SHP77 (cell line): ENCODE results near the gene TIMM44.

Experiments used
- DNase-seq, 2 experiments: peaks; one replicate each; lab custom pipeline; 2025; lab: John Stamatoyannopoulos, UW

TIMM44 gene

DNA sequence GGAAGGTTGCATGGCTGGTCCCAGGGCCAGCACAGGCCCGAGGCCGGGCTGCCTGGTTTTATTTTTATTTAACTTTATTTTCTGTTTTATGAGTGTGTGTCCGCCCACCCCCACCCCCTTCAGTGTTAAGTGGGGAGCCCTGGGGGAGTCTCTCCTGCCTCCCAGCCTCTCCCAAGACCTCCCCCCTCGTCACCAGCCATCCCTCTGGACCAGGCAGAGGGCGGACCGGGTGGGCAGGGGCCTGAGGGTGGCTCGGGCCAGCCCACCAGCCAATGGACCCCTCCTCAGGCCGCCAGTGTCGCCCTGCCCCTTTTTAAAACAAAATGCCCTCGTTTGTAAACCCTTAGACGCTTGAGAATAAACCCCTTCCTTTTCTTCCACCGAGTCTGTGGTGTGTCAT is 29.4 kb downstream of the TIMM44 start:
- no peak for DNase-seq

DNA sequence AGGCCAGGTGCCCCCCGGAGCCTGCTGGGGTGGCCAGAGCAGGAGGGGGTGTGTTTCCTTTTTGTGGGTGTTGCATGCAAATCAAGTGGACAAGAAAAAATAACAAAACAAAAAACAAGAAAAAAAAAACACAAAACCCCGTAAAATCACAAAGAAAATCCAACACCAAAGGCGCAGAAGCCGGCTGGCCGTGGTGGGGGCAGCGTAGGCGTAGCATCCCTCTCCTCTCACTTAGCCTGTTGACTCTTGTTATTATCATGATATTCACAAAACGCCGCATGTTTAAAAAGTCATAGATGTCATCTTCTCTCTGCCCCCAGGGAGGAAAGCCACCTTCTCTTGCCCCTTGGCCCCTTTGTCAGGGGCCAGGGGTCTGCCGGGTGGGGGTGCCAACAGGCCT is 29.8 kb downstream of the TIMM44 start:
- DNase-seq = no peak

DNA sequence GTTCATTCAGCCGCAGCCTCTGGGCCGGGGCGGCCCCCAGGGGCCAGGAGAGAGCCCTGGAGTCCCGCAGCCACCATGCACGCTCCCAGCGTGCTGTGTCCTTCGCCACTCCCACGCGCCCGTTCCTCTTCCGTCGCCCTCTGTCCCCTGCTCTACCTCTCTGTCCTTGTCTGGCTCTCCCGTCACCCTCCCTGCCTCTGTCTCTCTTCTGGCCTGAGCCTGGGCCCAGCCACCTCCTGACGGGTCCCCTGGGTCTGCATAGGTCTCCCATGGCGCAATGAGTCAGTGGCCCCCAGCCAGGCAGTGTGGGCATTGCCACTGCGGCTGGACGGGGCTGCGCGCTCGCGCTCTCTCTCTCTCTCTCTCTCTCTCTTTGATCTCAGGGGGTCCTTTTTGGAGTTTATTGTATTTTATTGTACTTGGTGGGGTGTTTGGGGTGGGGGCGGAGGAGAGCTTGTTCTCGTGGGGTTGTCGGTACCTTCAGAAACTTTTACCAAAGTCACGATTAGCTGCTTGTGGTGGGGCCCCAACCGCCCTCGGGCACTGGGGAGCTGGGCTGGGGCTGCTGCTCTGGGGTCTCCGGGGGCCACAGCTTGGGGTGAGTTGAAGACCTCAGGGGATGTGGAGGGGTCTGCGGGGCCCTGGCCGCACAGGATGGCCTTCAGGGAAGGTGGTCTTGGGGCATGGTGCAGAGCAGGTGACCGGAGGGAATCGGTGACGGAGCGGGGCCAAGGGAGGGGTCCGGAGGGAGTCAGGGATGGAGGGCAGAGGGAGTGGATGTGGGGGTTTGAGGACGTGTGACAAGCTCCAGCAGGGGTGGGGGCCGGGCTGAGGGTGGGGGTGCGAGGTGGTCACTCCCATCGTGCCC is 30.5 kb downstream of the TIMM44 start:
- DNase-seq = no peak

DNA sequence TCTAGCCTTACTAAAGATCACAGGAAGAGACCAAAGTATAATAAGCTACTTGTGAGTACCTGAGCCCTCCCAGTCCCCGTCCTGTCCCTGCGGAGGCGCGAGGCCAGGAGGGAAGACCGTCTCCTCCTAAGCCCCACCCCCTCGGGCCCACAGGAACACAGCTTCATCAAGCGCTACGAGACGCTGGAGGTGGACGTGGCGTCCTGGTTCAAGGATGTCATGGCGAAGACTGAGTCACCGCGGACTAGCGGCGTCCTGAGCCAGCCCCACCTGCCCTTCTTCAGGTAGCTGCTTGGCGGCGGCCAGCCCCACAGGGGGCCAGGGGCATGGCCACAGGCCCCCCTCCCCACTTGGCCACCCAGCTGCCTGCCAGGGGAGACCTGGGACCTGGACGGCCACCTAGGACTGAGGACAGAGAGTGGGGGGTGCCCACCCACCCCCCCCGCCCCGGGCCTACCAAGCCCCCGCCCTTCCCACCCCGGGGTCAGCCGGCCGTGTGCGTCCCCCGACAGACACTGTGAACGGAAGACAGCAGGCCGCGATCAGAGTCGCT is 31.2 kb downstream of the TIMM44 start:
- no peak for DNase-seq

DNA sequence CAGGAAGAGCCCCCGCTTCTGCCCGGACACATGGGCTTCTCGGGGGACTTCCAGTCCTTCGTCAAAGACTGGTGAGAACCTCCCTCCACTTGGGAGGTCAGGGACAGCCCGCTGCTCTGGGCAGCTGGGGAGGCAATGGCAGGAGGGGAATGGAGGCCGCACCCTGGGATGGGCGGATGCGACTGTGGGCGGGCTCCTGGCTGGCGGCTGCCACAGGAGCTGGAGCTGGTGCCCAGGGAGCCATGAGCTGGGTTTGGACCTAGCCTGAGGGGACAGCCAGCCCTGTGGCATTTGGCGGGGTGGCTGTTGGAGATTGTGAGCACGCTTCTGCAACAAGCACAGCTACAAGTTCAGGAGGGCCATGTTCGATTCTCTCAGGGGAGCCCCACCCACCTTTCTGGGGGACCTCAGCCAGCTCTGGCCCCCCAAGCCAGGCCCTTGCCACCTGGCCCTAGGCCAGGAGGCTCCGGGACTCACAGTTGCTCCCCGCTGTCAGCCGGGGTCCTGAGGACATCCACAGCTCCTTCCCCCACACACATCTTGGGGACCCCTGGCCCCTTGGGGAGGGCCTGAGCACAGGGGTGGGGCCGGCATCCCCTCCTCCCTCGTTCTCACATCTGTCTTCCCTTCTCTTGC is 31.8 kb downstream of the TIMM44 start:
- no peak for DNase-seq

DNA sequence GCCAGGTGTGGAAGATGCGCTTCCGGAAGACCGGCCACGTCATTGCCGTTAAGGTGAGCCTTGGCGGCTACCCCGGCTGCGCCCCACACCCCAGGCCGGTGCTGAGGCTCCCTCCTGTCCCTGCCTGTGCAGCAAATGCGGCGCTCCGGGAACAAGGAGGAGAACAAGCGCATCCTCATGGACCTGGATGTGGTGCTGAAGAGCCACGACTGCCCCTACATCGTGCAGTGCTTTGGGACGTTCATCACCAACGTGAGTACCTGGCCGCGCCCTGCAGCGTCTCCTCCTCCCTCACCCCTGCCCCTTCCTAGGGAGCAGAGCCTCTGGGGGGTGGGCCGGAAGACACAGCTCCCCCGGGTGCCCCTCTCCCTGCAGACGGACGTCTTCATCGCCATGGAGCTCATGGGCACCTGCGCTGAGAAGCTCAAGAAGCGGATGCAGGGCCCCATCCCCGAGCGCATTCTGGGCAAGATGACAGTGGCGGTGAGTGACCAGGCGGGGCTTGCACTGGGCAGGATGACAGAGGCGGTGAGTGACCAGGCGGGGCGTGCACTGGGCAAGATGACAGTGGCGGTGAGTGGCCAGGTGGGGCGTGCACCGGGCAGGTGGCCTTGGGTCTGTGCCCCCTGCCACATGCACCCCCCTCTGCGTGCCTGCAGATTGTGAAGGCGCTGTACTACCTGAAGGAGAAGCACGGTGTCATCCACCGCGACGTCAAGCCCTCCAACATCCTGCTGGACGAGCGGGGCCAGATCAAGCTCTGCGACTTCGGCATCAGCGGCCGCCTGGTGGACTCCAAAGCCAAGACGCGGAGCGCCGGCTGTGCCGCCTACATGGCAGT is 32.9 kb downstream of the TIMM44 start:
- DNase-seq = no peak

DNA sequence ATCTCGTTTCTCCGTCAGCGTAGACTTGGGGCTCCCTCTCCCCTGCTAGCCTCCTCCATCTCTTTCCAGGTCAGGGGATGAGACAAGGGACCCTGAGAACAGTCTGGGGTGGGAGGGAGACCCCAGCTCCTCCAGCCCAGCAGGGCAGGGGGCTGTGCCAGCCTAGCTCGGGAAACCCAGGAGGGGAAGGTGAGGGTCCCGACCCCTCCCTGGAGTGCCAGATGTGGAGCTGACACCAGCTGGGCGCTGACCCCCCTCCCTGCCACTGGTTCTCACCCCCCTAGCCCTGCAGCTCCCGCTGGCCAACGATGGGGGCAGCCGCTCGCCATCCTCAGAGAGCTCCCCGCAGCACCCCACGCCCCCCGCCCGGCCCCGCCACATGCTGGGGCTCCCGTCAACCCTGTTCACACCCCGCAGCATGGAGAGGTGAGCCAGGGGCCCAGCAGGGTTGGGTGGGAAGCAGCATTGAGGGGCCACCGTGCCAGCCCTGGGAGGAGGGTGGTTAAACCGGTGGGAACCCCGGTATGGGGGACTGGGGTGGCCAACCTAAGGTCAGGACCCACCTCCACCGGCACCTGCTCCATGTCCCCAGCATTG is 33.9 kb downstream of the TIMM44 start:
- no peak for DNase-seq

DNA sequence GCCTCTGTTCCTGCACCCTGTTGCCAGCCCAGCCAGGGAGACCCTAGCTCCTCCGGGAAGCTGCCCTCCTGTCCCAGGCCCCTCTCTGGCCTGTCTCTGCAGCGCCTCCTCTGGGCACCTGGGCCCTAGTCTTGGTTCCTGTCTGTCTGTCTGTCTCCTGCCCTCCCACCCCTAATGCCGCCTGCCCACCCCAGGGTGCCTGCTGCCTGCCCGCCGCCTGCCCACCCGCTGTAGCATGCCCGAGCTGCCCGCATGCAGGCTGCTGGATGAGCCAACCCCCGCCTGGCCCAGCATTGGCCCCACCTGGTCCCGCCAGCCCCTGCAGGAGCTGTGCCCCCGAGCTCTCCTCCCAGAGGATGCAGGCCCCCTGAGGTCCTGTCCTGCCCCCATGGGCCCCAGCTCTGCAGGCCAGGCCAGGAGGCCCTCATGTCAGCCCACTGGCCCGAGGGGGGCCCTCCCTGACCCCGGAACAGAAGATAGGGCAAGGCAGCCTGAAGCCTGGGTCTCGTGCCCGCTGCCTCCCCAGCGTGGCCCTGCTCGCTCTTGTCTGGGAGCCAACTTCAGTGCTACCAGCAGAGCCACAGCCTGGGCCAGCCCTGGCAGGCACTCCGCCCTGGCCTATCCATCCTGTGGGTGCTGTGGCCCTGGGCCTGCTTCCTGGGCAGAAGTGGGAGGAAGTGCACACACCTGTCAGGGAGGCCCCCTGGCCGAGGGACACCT is 34.6 kb downstream of the TIMM44 start:
- no peak for DNase-seq

DNA sequence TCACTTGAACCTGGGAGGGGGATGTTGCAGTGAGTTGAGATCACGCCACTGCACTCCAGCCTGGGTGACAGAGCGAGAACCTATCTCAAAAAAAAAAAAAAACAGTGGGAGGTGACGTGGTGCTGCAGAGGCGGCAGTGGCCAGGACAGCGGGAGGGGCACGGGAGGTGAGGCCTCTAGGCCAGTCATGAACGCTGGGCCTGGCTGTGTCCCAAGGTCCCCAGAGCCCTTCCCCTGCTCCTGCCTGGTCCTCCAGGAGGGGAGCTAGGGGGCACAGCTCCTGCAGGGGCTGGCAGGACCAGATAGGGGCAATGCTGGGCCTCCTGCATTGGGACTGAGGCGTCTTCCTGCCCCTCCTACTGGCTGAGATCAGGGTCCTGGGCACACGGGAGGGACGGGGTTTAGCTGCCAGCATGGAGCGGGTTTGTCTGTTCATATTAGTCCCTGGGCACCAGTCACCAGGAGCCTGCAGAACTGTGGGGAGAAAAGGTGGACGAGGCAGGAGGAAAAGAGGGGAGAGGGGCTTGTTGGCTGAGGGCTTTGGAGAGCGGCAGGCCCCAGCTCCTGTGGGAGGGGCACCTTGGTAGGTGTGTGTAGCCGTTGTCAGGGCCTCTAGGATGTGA is 35.3 kb downstream of the TIMM44 start:
- DNase-seq = no peak

DNA sequence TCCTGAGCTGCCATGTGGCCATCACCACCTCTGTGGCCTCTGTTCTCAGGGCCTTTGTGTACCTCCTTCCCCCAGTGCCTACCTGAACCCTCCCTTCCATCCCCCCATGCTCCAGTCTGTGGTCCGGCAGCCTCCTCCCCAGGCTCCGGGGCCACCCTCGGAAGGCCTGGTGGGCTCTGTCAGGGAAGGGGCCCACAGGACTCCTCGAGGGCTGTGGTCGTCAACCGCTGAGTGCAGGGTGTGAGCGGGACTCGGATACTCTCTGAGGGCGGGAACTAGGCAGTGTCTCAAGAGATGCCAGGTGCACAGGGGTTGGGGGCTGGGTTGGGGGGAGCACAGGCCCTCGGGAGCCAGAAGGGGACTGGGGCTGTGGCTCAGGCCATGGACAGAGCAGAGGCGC is 35.9 kb downstream of the TIMM44 start:
- no peak for DNase-seq

DNA sequence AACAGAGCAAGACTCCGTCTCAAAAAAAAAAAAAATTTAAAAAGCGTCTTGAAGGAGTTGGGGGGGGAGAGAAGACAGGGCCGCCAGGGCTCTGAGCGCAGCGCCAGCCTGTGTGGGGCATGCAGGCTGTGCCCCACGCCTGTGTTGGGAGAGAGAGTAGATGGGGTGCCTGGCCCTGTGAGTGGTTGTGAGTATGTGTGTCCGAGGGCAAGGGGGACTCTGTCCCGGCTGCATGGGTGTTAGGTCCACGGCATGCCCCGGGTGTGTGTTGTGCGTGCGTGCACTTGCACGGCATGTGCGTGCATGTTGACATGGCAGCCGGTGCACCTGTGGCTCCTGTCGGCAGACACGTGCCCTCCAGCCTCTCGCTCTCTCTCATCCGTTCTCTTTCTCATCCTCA is 36.3 kb downstream of the TIMM44 start:
- DNase-seq = no peak

DNA sequence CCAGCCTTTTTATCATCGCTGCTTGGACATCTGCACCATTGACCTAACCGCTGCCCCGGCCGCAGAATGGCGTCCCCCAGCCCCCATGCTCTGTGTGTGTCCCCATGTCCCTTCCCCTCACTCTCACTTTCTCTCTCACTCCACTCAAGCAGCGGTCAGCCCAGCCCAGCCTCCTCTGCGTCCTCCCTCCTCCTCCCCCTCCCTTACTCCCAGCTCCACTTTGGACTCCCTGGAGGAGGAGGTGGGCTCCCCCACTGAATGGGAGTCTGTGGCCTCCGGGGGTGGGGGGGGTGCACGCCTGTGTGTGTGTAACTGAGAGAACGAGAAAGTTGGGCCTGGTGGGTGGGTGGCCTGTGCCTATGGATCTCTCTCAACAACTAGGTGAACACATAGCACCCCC is 37.6 kb downstream of the TIMM44 start:
- DNase-seq = no peak

DNA sequence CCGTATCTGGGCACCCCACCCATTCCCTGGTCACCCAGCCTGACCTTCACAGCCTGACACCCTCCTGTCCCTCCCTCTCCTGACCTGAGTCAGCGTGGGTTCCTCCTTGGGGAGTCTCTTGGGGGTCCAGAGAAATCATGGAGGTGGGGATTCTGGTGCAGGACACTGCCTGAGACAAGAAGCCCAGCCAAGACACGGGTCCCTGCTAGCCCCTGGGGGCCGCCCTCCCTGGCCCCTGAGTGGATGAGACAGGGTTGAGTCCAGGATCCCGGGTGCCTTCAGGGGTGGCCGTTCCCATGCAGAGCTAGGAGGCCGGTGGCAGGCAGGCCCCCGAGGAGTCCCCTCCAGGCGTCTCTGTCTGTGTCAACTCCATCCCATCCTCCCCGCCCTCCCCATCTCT is 38.2 kb downstream of the TIMM44 start:
- DNase-seq = no peak

DNA sequence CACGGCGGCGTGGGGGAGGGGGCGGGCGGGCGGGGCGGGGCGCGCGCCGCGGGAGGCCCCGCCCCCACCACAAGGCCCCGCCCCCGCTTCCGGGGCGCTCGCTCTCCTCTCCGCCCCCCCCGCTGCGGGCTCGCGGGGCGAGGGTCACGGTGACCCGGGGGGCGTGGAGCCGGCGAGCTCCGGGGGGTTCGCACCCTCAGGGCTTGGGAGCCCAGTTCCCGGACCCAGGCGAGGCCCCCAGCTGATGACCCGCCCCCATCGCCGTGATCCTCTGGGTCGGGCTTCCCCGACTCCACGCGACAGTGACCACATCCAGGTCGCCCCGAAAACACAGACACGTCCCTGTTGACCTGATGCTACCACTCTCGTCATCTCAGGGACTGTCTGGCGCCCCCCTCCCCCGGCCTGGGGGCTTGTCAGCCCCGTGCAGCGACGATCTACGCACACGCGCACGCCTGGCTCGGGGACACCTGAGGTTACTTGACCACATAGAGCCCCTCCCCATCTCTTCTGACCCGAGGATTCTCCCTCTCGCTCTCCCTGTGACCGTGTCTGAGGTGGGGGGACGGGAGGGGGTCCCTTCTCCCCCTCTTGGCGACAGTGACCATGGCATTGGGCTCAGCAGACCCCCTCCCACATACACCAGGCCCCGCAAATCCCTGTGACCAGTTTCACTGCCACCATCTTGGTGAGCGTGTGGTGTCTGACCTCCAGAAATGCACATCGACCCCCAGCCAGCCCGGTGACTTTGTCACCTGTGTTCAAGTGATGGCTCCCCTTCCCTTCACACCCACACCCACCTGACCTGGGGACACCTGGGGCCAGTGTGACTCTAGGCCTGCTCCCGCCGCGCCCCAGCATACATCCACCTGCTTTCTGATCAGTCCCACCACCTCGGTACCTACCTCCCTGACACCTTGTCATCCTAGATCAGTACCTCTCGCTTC is 39.1 kb downstream of the TIMM44 start:
- DNase-seq = peak in 1 of 2 experiments; percentile 48

DNA sequence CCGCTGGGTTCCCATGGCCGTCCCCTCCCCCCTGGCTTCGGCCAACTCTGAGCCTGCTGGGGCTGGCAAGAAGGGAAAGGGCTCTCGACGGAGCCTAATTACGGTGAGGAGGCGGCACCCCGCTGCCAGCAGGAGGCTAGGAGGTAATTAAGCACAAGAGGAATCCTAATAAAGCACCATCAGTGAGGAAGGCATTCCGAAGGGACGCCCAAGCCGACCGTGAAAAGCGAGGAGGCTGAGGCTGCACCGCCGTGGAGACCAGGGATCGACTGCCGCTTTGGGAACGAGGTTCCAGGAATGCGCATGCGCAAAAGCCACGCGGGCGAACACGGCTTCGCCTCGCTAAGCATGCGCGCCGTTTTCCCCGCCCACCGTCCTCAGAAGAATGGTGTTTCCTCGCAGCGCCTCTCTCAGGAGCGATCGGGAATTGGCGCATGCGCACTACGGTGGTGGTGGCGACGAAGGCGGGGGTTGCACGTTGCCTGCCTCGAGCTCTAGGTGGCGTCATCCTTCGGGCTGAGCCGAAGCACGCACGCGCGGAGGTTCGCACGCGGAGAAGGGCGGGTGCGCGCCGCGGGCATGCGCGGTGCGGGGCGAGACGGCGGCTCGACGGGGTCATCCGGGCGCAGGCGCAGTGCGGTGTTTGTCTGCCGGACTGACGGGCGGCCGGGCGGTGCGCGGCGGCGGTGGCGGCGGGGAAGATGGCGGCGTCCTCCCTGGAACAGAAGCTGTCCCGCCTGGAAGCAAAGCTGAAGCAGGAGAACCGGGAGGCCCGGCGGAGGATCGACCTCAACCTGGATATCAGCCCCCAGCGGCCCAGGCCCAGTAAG is 40.0 kb downstream of the TIMM44 start, which contains the start of gene MAP2K7:
Gene MAP2K7, plus strand, starts transcription at position 634 of the 830 bp plus-strand sequence. Its CDS starts 68 bp downstream, at position 702.
- peak; percentile 98 for DNase-seq

DNA sequence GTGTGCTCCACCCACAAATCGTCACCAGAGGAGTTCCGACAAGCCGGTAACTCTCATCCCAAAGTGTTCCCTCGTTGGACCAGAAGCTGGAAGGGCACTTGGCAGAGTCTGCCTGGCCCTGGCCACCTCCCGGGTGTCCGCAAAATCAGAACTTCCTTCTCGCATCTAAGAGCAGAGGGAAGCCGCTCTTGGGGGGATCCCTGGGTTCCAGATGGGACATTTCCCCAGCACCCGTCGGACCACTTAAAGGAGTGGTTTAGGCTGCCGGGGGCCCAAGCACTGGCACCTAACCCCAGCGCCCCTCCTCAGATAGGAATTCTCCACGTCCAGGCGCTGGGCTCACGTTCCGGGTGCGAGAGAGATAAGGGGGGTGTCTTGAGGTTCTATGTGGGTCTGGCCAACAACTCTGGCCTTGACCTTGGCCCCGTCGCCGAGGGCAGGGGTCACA is 40.6 kb downstream of the TIMM44 start:
- no peak for DNase-seq

DNA sequence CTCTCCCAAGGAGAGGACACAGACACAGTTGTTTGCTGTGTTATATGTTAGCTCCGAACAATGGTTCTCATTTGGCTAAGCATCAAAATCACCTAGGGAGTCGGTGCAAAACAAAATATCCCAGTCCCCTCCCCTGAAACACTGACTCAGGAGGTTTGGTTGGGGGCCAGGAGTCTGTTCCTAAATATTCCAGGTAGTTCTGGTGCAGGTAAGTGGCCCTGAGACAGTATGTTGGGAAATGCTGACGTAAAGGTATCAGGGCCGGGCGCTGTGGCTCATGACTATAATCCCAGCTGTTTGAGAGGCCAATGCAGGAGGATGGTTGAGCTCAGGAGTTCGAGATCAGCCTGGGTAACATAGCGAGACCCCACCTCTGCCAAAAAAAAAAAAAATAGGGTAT is 42.1 kb downstream of the TIMM44 start:
- no peak for DNase-seq

DNA sequence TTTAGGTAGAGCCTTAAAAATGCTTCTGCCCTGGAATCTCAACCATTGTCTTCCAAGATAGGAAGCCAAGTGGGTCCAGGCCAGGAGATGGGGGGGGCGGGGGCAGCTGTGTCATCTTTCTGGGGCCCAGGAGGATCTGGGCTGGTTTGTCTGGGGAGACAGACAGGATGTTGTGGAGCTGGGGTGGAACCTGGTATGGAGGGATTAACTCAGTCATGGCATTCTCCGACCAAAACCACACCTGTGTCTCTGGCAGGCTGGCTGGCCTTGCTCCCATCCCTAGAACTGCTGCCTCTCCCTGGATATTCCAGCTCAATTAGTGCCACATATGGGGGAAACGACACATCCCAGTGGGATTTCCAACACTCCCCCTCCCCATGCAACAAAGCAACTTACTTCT is 42.5 kb downstream of the TIMM44 start:
- DNase-seq = no peak
